Activated CD8-positive, alpha-beta memory T cell treated with anti-CD3 and anti-CD28 coated beads, Interleukin-2, amount 50 U/mL, for 24 hours (primary cell): Measurements from ENCODE around the gene NFIB.
A peak's percentile ranks its signal among the peaks of the same experiment; 100 is the strongest.

Experiments
- DNase-seq: peaks from one replicate; pipeline ENCODE4 v3.0.0-alpha.2; 2020; ENCODE audit errors: extremely low read depth

Gene NFIB

GRCh38 chr9:14344941-14345353 lies 31.0 kb upstream of the NFIB start:
- DNase-seq, result no peak

GRCh38 chr9:14344053-14344524 lies 30.1 kb upstream of the NFIB start:
- DNase-seq, result no peak

- DNase-seq, result no peak
Observed at GRCh38 chr9:14343261-14344031, 29.5 kb upstream of the NFIB start.

- DNase-seq, result no peak
Observed at GRCh38 chr9:14342736-14343135, 28.8 kb upstream of the NFIB start.

- no peak for DNase-seq
Observed at GRCh38 chr9:14341437-14342122, 27.6 kb upstream of the NFIB start.

- DNase-seq, result no peak
Observed at GRCh38 chr9:14340994-14341393, 27.1 kb upstream of the NFIB start.

GRCh38 chr9:14340219-14340873 lies 26.4 kb upstream of the NFIB start:
- no peak for DNase-seq

GRCh38 chr9:14339746-14340145 lies 25.8 kb upstream of the NFIB start:
- DNase-seq, result no peak

GRCh38 chr9:14337615-14338014 lies 23.7 kb upstream of the NFIB start:
- DNase-seq, result no peak

- DNase-seq, result no peak
Observed at GRCh38 chr9:14336244-14336643, 22.3 kb upstream of the NFIB start.

GRCh38 chr9:14331120-14331519 lies 17.2 kb upstream of the NFIB start:
- no peak for DNase-seq

- no peak for DNase-seq
Observed at GRCh38 chr9:14327036-14327435, 13.1 kb upstream of the NFIB start.

- no peak for DNase-seq
Observed at GRCh38 chr9:14326264-14326826, 12.4 kb upstream of the NFIB start.

GRCh38 chr9:14325147-14325546 lies 11.2 kb upstream of the NFIB start:
- DNase-seq, result no peak

GRCh38 chr9:14323985-14324650 lies 10.2 kb upstream of the NFIB start:
- no peak for DNase-seq

GRCh38 chr9:14323083-14323971 lies 9.4 kb upstream of the NFIB start:
- DNase-seq, result no peak

- peak; percentile 43 for DNase-seq
Observed at GRCh38 chr9:14322211-14323082, 8.5 kb upstream of the NFIB start.

GRCh38 chr9:14321517-14322130 lies 7.7 kb upstream of the NFIB start:
- no peak for DNase-seq
